ENCODE measurements around the gene AGPAT2. TPM values are rescaled to one million over a fixed set of nuclear protein-coding genes. Genes with fewer than 3 reads are reported as not detected.

Gene AGPAT2
- total RNA-seq, 1 experiment from 2014 or later, result 79.4 TPM

DNA sequence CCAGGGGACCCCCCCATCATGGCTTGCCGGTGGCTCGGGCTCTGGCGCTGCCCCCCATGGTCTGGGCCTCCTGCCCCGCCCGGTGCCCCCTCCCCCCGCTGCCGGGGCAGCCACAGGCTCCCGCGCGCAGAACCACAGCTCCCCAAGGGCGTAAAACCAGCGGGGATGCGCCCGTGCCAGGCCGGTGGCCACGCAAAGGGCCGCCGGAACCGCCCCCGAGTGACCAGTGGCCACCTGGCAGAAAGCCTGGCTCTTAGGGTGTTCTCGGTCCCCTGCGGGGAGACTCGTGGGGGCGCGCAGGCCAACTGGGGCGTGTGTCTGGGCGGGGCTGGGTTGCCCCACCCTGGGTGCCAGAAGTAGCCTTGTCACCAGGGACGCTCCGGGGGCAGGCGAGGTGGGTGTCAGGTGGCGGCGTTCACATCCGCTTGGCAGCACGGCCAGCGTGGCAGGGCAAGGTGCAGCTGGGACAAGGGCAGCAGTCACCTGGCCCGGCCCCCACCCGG, 515 bp upstream of the AGPAT2 start:
- no peak for DNase-seq (ENCODE audit: low spot score)

DNA sequence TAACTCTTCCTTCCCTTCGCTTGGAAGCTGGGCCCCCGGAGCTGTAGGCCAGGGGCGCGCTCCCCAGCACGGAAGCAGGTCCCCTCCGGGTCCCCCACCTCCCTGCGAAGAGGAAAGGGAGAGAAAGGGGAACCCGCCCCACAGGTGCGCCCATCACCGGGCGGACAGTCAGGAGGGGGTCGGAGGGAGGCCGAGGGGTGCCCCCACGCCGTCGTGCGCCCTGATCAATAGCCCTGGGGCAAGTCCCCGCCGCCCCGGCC, 793 bp downstream of the AGPAT2 start:
- DNase-seq (ENCODE audit: low spot score), result no peak

DNA sequence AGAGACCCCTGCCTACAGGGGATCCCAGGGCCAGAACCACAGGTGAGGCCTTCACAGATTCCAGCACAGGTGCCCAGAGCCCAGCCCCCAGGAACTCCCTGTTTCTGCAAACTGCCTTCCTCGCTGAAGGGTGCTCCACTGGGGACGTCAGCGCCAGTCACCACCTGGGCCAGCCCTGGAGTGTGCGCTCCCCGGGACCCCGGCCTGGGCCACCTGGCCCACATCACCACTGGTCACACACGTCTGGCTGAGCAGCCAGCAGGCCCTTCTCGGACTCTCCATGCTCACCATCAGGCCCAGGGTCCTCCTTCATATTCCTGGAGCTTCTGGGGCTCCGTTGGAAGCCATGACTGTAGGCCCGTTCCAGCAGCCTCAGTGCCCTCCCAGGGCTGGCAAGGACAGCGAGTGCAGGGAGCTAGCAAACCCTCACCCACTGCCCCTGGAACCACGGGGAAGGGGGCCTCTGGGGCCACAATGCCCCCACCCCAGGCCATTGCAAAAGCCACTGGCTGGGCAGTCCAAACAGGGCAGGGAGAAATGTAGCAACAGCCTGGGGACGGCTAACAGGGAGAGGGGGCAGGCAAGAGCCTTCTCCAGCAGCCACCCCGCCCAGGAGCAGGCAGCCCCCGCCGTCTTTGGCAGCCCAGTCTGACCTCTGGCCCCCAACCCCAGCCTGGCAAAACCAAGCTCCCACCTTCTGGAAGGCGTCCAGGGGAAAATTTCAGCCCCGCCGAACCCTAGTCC, 1.3 kb downstream of the AGPAT2 start:
- no peak for DNase-seq (ENCODE audit: low spot score)

GRCh38 chr9:136685216-136685615, 2.0 kb downstream of the AGPAT2 start:
- DNase-seq (ENCODE audit: low spot score), result no peak

- DNase-seq (ENCODE audit: low spot score), result no peak
Observed at GRCh38 chr9:136684799-136685198, 2.5 kb downstream of the AGPAT2 start.

- DNase-seq (ENCODE audit: low spot score), result no peak
Observed at GRCh38 chr9:136684339-136684738, 2.9 kb downstream of the AGPAT2 start.

- no peak for DNase-seq (ENCODE audit: low spot score)
Observed at GRCh38 chr9:136683755-136684154, 3.5 kb downstream of the AGPAT2 start.

DNA sequence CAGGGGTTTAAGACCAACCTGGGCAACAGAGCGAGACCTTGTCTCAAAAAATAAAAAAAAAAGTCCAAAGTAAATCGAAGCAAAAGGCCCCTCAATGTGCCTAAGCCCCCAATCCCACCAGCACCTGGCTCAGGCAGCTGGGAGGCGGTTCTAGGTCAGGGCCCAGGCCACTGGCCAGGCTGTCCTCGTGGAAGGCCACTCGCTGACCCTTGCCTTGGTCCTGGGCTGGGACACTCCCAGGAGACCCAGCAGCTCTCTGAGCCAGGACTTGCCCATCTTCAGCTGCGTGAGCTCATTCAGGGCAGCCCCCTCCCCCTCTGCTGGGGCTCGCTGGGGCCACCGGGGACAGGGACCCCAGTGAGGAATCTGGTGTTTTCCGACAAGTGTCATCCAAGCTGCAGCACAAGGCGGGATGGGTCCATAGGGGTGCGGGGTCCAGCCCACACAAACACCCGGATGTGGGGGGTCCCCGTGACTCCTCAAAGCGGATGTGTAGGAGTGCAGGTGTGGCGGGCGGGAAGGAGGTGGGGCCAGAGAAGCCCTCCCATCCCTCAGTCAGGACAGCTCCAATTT, 4.0 kb downstream of the AGPAT2 start:
- DNase-seq (ENCODE audit: low spot score), result no peak

GRCh38 chr9:136682710-136683109, 4.5 kb downstream of the AGPAT2 start:
- no peak for DNase-seq (ENCODE audit: low spot score)

DNA sequence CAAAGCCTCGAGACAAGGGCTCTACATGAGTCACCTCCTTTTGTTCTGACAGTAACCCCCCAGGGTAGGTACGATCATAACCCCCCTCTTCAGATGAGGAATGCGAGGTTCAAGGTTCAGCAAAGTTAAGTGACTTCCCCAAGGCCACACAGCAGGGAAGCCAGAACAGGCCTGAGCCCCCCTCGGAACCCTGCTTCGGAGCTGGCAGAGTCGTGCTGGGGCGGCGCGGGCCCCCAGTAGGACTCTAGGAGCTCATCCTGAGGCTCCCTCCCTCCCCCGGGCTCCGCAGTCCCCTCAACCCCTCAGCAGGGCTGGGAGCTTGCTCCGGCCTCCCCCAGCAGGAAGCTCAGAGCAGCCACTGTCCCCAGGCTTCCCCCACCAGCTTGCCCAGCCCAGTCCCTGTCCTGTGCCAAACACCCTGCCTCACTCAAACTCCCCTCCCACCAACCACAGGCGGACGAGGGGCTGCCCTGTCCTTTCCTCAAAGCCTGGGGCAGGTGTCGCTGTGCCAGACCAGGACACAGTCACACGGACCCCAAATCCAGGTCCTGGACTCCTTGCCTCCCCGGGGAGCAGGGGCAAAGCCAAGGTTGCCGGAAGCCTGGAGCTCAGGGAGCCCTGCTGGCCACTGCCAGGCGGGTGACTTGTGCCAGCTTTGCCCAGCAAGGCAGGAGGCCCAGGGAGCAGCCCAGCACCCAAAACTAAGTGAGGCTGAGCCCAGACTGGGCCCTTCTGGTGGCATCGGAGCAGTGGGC, 5.1 kb downstream of the AGPAT2 start:
- no peak for DNase-seq (ENCODE audit: low spot score)

- DNase-seq (ENCODE audit: low spot score), result no peak
Observed at GRCh38 chr9:136681029-136681428, 6.2 kb downstream of the AGPAT2 start.

DNA sequence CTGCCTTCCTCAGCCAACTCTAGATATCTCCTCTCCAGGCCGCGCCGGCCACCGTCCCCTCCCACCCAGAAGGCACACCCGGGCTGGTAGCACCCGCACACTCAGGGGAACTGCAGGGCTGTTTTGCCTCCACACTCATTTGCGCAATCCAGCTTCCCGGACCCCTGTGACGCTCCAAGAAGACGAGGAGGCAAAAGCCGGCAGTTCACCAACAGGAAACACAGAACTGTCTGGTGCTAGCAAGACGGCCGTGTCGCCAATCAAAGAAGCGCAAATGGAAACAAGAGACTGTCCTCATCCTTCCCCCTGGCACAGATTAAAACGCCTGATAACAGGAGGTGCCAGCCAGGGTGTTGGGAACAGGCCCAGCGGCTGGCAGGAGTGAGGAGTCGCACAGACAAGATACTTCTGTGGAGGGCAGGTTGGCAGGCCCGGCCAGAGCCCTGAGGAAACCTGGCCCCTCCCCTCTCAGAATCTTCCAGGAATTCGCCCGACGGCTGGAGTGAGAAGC, 7.8 kb downstream of the AGPAT2 start:
- DNase-seq (ENCODE audit: low spot score), result no peak

DNA sequence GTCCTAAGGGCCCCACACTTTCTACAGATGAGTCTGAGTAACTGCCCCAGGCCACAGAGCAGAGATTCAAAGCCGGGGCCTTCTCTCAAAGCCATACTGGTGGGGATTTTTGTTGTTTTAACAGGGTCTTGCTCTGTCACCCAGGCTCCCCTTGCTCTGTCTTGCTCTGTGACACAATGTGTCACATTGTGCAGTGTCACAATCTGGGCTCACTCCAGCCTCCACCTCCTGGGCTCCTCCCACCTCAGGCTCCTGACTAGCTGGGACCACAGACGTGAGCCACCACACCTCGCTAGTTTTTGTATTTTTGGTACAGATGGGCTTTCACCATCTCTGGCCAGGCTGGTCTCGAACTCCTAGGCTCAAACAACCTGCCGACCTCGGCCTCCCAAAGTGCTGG, 8.6 kb downstream of the AGPAT2 start:
- DNase-seq (ENCODE audit: low spot score), result no peak

GRCh38 chr9:136678034-136678433, 9.2 kb downstream of the AGPAT2 start:
- no peak for DNase-seq (ENCODE audit: low spot score)

DNA sequence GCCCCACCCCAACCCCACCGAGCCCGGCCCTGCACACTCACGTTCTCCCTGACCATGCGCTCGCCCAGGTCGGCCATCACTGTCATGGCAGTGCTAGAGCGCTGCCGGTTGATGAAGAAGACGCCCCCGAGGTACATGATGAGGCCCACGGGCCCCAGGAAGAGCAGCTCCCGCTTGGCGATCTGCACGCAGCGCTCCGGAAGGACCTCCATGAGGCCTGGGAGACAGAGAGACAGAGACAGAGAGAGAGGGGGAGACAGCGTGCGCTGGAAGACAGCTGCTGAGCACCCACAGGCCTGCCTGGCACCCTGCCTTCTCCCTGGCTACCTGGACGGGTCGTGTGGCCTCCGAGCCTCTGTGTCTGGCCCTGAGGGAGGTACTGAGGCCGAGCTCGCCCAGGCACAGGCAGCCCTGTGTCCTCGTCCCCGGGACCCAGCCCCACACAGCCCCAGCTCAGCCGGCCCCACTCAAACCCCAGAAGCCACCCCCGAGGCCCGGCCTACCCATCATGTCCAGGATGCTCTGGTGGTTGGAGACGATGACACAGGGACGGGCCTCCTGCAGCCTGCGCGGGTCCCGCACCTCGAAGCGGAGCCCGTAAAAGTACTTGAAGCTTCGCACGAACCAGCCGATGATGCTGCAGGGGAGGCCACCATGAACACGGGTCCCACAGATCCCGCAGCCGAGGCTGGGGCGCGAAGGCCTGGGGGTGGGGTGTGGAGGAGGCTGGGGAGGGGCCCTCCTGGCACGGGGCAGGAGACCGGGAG, 10.2 kb downstream of the AGPAT2 start:
- no peak for DNase-seq (ENCODE audit: low spot score)

DNA sequence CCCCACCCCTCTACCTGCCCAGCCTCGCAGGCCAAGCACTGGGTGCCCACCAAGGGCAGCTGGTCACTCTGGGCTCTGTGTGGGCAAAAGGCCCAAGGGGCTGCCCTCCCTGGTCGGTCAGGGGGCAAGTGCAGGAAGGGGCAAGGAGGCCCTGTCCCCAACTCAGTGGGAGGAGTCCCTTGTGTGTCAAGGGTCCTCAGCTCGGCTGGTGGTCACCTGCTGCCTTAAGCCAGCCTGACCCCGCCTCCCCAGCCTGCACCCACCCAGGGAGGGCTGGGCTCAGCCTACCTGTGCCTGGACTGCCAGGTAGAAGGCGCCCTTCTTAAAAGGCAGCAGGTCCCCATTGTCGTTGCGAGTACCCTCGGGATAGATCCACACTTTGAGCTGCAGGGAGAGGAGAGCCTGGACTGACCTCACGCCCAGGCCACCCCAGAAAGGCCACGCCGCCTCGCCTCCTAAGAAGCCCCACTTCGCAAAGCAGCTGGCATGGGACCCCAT, 10.9 kb downstream of the AGPAT2 start:
- DNase-seq (ENCODE audit: low spot score), result no peak

DNA sequence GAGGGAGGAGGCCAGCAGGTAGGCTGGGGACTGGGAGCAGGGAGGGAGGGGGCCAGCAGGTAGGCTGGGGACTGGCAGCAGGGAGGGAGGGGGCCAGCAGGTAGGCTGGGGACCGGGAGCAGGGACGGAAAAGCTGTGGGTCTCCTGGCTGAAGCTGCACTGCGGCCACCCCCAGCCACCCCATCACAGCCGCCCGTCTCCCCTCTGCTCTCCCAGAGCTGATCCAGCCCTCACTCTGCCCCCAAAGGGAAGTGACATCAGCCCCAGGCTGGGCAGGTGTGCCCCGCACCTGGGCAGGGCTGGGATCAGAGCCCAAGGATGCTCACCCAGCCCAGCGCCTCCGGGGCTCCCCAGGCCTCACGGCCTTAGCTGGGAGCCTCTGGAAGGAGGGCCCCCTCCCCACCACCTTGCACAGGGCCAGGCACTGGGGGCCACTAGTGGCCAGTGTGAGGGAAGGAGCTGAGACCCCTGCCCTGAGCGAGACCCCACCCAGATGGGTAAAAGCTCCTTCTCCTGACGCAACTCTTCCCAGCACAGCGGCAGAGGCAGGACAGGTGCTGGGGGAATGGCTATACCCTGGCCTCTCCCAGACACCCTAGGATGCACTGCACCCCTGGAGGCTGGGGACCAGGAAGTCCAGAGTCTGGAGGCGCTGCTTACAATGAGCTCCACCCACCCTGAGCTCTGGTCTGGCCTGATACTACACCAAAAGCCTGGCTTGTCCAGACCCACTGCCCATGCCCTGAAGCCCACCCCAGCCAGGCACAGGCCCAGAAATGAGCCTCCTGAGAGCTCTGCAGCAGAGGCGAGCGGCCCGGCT, 11.6 kb downstream of the AGPAT2 start:
- no peak for DNase-seq (ENCODE audit: low spot score)

DNA sequence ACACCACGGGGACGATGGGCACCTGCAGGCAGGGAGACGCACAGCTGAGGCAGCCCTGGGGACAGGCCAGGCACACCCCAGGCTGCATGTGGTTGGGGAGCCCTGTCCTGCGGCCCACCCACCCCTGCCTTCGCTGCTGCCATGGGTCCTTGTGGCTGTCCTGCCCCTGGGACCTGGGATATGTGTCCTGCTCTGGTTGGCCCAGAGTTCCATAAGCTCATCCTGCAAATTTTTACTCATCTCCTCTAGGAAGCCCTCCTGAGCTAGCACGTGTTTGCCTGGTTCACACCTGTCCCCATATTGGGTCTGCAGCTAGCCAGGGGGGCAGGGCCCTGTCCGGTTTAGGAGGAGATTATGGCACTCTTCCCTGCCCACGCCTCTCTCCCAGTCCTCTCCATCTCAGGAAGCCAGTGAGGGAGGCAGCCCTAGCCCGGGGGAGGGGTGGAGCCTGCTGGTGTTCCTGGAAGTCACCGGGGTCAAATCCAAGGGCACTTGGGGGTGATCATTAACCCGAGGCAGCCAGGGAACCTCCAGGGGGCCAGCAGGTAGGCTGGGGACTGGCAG, 12.4 kb downstream of the AGPAT2 start:
- no peak for DNase-seq (ENCODE audit: low spot score)

DNA sequence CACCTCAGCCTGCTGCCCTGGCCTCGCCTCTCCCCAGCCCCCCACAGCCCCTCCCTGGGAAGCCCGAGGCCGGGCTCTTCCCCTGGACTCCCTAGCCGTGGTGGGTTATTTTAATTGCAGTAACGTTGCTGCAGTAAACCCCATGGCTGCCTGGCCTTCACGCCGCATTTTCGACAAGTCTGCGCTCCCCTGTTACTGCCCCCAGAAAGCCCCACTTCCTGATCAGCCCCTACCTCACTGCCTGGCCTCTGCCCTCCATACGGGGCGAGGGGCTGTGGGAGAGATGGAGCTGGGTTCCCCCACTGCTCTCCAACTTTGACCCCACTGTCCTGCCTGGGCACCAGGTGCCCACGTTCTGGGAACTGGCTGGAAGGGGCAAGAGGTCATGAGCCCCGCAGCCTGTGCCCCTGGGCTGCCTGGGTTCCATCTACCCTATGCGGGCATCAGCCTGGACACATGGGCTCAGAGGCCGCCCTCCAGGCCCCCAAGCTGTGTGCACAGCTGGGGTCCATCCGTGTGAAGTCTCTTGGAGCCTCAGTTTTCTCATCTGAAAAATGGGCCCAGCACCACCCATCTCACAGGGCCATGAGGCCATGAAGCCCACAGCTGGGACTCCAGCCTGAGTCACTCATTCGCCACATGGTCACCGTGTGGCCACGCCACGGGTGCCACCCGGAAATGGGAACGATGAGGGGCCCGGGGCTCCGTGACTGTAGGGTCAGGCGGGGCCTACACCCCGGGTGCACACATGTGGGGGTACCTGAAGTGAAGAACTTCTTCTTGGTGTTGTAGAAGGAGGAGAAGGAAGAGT, 13.1 kb downstream of the AGPAT2 start:
- DNase-seq (ENCODE audit: low spot score), result no peak
